Activated T-cell treated with anti-CD3 and anti-CD28 coated beads for 48 hours (primary cell): Measurements from ENCODE around the gene VSTM2L.

Experiments used
- DNase-seq: peaks from one replicate; pipeline ENCODE4 v3.0.0-alpha.2; 2020; ENCODE audit warnings: low read depth

Gene VSTM2L

GRCh38 chr20:37878835-37879599, 23.9 kb upstream of the VSTM2L start:
- no peak for DNase-seq

GRCh38 chr20:37879843-37880242, 23.1 kb upstream of the VSTM2L start:
- no peak for DNase-seq

GRCh38 chr20:37880726-37881591, 22.0 kb upstream of the VSTM2L start:
- no peak for DNase-seq

GRCh38 chr20:37881601-37882343, 21.2 kb upstream of the VSTM2L start:
- DNase-seq: no peak

GRCh38 chr20:37882961-37883712, 19.8 kb upstream of the VSTM2L start:
- no peak for DNase-seq

GRCh38 chr20:37885042-37885441, 17.9 kb upstream of the VSTM2L start:
- DNase-seq: no peak

- no peak for DNase-seq
These were observed 17.1 kb upstream of the VSTM2L start for GRCh38 chr20:37885593-37886503.

GRCh38 chr20:37886851-37887297, 16.1 kb upstream of the VSTM2L start:
- no peak for DNase-seq

- DNase-seq: no peak
These were observed 14.3 kb upstream of the VSTM2L start for GRCh38 chr20:37888641-37889040.

GRCh38 chr20:37890108-37890507, 12.8 kb upstream of the VSTM2L start:
- no peak for DNase-seq

GRCh38 chr20:37890643-37891042, 12.3 kb upstream of the VSTM2L start:
- DNase-seq: no peak

- DNase-seq: no peak
These were observed 10.9 kb upstream of the VSTM2L start for GRCh38 chr20:37892001-37892400.

GRCh38 chr20:37893566-37894241, 9.2 kb upstream of the VSTM2L start:
- DNase-seq: no peak

GRCh38 chr20:37894454-37894853, 8.5 kb upstream of the VSTM2L start:
- DNase-seq: no peak

GRCh38 chr20:37895166-37895565, 7.8 kb upstream of the VSTM2L start:
- DNase-seq: no peak

GRCh38 chr20:37896932-37897548, 5.9 kb upstream of the VSTM2L start:
- no peak for DNase-seq

GRCh38 chr20:37898233-37899104, 4.5 kb upstream of the VSTM2L start:
- no peak for DNase-seq
